GM12875 (cell line): ENCODE results near the gene TSPAN14.
"Not testable (repeated sequence)": the region's sequence is repeated elsewhere in the genome, so short reads cannot be mapped to it uniquely, and the experiment has no call there.

ENCODE experiments used
- H3K4me3 ChIP-seq: one replicate; pipeline ENCODE4 v1.5.1; 2011; ENCODE audit warnings: low read depth, low read length, control low read depth
- TF ChIP-seq, protein P1 (sequence below): IDR thresholded peaks from 2 replicates; pipeline ENCODE4 v1.5.1; 2011; ENCODE audit warnings: low read depth, mild to moderate bottlenecking, control low read depth, inconsistent platforms, low read length, moderate library complexity, borderline replicate concordance; ENCODE audit not compliant: insufficient read depth

The TSPAN14 gene

DNA sequence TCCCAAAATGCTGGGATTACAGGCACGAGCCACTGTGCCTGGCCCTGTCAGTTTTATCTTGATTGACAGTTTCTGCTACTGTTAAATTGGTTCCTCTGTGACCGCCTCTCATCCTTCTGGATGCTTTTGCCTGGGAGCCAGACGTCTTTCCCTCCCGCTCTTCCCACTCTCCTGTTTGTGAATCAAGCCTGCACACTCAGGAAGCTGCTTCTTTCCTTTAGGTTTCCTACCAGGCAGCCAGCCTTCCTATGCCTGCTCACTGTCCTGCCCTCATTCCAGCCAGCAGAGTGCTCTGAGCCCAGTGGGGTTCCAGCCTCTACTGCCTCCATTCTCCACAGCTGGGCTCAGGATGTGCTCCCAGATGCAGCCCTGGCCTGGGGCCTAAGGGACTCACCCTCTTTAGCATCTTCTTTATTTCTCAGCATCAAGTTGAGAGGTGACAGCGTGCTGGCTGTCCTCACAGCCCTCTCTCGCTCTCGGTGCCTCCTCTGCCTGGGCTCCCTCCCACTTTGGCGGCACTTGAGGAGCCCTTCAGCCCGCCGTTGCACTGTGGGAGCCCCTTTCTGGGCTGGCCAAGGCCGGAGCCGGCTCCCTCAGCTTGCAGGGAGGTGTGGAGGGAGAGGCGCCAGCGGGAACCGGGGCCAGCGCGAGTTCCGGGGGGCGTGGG is 88.7 kb downstream of the TSPAN14 start:
- TF ChIP-seq, protein P1, sequence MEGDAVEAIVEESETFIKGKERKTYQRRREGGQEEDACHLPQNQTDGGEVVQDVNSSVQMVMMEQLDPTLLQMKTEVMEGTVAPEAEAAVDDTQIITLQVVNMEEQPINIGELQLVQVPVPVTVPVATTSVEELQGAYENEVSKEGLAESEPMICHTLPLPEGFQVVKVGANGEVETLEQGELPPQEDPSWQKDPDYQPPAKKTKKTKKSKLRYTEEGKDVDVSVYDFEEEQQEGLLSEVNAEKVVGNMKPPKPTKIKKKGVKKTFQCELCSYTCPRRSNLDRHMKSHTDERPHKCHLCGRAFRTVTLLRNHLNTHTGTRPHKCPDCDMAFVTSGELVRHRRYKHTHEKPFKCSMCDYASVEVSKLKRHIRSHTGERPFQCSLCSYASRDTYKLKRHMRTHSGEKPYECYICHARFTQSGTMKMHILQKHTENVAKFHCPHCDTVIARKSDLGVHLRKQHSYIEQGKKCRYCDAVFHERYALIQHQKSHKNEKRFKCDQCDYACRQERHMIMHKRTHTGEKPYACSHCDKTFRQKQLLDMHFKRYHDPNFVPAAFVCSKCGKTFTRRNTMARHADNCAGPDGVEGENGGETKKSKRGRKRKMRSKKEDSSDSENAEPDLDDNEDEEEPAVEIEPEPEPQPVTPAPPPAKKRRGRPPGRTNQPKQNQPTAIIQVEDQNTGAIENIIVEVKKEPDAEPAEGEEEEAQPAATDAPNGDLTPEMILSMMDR, result no peak
- no peak overlapping the region for H3K4me3 ChIP-seq

DNA sequence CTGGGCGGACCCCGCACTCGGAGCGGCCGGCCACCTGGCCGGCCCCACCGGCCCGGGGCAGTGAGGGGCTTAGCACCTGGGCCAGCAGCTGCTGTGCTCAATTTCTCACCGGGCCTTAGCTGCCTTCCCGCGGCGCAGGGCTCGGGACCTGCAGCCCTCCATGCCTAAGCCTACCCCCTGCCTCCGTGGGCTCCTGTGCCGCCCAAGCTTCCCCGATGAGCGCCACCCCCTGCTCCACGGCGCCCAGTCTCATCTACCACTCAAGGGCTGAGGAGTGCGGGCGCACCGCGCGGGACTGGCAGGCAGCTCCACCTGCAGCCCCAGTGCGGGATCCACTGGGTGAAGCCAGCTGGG is 89.2 kb downstream of the TSPAN14 start:
- H3K4me3 ChIP-seq, result not testable (repeated sequence)

DNA sequence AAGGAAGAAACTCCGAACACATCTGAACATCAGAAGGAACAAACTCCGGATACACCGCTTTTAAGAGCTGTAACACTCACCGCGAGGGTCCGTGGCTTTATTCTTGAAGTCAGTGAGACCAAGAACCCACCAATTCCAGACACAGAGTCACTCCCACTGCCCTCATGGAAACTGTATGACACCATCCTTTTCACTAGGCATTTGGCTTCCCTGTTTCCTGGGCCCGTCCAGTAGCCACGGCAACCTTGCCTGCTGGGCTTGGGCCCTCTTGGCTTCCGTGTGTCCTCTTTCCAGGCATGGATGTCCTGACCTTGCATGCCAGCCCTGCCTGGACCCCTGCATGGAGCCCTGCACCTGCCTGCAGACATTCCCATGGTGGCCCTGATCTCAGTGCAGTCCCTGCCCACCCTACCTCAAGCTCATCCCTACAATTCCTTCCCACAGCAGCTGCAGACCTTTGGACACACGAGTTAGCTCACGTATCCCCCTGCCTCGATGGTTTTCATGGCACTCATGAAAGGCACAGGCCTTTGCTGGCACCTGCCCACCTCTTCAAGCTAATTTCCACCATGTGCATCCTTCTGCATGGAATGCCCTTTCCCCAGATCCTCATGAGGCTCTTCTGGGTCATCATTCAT is 90.3 kb downstream of the TSPAN14 start:
- H3K4me3 ChIP-seq, result no peak overlapping the region
- TF ChIP-seq, protein P1, result no peak

DNA sequence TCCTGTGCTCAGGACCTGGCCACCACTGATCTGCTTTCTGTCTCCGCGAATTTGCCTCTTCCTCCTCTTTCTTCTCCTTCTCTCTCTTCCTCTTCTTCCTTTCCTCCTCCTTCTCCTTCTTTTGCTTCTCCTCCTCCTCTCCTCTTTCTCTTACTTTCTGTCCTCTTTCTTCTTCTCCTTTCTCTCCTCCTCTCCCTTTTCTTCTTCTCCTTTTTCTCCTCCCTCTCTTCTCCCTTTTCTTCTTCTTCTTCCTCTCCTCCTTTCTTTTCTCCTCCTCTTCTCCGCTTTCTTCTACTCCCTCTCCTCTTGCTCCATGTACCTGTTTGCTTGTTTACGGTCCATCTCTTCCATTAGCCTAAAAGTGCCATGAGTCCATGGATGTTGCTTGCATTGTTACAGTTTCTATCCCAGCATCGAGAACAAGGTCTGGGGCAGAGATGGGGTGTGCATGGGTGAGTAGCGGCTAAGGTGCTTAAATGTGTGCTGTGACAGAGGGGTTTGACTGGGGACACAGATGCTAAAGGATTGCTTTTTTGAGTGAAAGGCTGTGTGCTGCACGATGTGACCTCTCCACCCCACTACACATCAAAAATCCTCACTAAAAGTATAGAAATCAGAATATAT is 91.3 kb downstream of the TSPAN14 start:
- TF ChIP-seq, protein P1, result no peak
- H3K4me3 ChIP-seq, result no peak overlapping the region

DNA sequence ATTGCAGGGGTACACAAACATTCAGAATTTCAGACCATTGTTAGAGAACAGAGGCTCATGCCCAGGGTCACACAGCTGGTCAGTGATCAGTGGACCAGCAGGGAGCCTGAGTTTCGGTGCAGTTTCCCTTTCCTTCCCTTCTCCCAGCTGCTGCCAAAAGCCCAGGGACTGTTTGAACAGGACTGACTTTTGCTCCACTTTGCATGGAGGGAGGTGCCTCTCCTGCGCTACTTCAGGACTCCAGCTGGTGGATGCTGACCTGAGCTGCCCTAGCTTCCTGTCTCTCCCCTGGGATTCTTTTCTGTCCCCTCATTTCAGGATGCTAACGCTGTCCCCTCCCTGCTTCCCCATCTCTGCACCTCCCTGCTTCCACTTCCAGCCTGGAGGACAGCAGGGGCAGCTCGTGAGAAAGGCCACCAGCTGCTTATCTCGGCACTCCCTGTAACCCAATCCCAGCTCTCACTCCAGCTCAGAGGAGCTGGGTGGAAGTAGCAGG is 98.1 kb downstream of the TSPAN14 start:
- no peak overlapping the region for H3K4me3 ChIP-seq
- TF ChIP-seq, protein P1, result no peak

DNA sequence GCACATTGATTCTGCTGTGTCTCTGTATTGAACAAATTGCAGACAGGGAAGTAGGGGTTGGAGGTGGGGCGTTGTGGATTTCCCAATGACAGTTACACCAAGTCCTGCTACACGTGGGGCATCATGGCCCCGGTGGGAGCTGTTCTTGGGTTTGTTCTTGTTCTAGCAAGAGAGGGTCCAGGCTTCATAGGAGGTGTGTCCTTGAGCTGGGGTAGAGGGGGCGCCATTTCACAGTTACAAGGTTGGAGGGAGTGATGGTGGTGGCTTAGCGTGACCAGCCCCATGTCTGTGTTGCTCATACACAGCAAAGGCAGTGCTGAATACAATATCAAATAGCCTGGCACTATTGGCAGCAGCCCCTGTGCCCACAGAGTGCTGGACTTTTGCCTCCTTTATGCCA is 99.3 kb downstream of the TSPAN14 start:
- TF ChIP-seq, protein P1, result no peak
- no peak overlapping the region for H3K4me3 ChIP-seq

DNA sequence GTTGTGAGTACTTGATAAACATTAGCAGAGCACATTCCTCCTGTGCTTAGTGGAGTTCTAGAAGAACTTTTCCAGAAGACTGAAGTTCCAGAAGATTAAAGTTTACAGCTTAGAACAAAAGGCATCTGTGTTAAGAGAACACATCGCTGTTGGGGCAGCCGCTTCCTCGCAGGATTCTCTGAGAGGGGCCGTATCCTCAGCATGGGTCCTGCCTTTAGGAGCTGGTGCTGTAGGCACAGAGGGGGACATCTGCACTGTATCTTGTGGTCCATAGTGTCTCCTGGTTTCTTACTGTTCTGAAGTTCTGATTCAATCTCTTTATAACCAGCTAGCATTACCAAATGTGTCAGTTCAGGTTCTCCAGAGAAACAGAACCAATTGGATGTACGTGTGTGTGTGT is 99.9 kb downstream of the TSPAN14 start:
- TF ChIP-seq, protein P1, result no peak
- H3K4me3 ChIP-seq, result no peak overlapping the region
